HK-2 (cell line): ENCODE data around the gene ROR1.

Experiments
- DNase-seq: peaks from one replicate; pipeline ENCODE4 v3.0.0-alpha.2; 2018; ENCODE audit not compliant: unreplicated experiment

The ROR1 gene

DNA sequence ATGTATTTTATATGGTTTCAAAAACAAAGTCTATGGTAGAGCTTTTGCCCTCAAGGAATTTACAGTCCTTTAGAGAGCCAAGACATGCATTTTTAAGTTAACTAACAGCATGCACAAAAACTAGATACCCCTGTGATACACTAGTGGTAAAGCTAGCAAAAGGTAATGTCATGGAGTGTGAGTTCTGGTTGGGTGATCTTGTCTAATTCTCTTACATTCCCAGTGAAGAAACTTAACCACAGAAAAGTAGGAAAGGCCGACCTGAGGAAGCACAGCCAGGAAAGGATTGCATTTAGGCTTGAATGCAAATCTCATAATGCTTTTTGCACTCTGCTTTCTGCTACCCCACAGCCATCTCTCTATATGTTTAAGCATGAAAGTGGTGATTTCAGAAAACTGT lies 202.2 kb downstream of the ROR1 start:
- DNase-seq: no peak

DNA sequence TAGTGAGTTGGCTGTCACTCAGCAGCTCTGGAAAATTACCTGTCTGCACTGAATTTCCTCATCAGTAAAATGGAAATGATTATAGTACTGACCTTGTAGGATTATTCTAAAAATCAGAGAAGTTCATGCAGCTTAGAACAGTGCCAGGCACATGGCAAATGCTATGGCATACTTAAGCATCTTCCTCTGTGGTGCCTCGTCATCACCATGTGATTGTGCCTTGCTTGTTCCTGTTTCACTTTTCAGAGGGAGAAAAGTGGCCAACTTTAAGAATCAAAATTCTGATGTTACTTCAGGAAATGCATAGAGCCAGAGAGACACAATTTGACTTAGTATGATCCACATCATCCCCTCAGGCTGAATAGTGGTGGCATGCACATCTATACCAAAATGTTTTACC lies 203.6 kb downstream of the ROR1 start:
- no peak for DNase-seq

DNA sequence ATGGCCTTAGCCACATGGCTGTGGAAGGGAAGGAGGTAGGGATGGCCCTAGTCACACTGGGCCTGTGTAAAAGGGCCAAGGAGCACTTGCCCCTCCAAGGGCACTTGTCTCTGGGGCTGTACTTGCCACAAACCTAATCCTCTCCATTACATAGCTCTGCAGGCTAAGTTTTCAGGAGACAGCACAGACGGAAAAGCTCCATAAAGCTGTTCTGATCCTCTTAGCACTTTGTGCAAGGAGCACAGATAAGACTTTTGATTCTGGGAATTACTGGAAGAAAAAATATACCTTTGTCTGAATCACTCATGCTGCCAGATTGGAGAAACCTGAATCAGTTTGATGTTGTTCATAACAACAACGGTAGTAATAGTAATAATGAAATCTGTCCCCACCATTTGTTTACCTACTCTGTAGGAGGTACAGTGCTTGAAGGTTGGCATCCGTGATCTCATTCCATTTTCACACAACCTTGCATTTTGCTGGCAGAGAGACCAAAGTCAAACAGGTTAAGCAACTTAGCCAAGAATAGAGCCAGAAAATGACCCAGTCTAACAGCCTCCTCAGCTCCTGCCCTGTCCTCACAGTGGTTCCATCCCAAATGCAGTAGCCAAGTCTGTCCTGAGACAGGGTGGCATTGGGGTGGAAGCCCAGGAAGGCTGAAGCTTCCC lies 207.1 kb downstream of the ROR1 start:
- no peak for DNase-seq

DNA sequence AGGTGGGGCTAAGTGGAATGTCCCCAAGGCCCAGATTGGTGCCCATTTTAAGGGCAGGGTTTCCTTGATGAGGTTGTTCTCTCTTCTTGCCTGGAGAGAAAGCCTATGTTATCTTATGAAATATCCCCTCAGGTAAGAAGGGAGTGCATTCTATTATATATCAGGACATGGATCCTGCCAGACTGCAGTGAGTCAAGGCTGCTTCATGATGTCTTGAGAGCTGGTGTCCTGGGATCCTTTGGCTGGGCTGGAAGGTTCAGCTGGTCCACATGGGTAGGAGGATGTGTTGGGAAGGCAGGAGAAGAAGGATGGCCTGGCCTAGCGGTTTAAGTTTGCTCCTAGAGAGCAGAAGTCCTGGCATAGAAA lies 207.6 kb downstream of the ROR1 start:
- DNase-seq: no peak

DNA sequence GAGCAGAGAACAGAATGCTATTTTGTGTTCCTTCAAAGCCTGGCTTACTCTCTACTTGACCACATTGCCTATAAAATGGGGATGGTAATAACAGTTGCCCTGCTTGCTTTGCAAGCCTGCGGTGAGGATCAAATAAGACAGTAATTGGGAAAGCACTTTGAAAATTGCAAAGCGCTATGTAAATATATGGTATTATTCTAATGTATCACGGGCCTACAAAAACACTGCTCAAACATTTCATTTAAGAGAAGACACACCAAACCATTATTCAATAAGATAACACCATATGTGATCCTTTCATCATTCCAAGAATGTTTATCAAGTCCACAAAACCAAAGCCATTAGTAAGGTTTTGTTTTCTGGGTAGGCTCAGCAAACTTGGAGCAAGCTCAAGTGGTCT lies 208.4 kb downstream of the ROR1 start:
- DNase-seq: no peak

DNA sequence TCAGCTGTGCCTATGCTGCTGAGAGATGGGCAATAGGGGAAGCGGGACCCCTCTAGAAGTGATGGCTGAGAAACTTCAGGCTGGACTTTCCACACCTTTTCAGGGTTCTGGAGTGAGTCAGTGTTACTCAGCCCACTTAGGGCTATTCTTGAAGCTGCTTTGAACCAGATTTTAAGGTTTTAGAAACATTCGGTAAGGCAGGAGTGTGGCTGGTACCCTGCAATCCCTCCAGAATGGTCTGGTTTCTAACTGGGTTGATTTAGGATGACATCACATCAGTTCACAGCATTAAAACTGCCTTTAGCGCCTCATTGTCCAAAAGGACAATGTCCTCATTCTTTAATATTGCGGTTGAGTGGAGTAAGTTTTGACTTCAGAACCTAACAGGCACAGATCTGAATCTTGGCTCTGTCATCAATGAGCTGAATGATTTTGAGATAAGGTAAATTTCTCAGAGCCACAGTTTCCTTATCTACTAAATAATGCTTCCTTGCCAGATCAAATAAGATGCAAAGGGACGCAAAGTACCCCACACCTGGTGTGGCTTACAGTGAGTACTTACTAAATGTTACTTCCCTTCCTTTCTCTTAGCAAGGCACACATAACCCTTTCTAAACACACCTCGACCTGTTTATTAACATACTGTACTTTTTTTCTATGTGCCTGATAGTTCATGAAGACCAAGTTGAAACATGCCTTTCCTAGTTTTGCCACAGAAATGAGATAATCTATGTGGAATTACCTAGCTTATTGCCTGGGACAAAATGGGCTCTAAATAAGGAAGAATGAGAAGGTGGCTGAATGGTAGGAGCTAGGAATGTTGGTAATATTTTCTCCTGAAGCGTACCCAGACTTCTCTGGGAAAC lies 209.8 kb downstream of the ROR1 start:
- no peak for DNase-seq

DNA sequence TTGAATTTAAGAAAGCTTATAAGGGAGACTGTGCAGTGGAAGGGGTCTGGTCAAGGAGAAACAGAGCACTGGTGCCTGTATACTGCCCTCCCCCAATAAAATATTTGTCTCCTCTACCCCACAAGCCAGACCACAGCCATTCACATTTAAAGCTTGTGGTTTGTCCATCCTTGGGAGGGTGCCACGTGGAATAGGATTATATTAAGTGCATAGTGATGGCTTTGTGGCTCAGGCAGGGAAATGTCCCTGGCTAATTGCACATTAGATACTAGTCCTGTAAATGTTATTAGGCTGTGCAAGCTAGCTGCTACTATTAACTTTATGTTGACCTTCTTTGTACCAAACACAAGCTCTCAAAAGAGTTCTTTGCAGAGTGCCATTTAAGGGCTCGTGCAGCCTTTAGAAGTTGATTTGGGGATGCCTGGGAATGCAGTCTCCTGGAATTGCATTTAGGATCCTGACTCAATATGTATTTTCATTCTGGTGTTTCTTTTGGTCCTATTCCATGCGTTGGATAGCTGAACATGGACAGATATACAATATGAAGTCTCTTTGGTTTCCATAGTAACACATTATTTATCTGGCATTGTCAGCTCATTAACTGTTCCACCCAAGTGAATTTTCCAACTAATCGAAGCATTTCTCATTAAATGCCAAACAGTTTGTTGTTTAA lies 210.6 kb downstream of the ROR1 start:
- DNase-seq: no peak

DNA sequence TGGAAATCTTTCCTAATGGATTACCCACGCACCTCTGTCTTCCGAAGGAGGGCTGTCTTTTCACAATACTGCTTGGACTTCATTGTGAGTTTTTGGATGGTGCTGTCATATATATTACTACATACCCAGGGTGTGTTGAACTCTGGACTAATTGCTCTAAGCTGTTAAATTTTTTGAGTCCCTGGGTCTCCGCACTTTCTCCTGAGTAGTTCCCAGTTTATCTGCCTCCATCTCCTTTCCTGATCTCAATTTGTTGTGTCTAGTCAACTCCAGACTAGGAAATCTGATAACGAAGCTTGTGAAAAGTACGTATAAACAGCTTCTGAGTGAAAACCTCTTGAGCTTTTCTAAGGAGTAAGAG lies 211.1 kb downstream of the ROR1 start:
- DNase-seq: no peak

DNA sequence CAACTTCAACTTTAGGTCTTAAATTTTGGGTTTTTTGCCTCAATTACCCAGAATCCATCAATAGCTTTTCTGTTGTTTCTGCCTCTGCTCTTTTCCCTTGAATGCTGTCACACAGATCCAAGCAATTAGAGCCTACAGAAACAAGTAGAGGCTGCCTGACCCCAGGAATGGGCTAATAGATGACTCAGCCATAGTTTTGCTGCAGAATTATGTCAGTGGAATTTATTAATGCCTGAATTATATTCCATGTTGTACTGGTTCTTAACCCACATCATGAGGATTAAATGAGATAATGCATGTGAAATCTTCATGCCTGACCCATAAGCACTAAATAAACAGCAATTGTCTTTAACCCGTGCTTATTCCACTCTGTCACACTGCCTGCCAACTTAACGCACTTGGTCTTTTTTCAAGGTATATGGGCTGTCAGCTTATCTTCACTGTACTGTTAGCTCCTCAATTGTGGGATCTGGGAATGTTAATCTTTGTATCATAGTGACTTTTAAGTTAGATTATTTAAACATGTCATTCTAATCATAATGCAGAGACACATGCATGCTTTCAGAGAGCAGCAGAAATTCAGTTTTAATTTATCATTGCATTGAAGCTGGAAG lies 213.3 kb downstream of the ROR1 start:
- DNase-seq: no peak

DNA sequence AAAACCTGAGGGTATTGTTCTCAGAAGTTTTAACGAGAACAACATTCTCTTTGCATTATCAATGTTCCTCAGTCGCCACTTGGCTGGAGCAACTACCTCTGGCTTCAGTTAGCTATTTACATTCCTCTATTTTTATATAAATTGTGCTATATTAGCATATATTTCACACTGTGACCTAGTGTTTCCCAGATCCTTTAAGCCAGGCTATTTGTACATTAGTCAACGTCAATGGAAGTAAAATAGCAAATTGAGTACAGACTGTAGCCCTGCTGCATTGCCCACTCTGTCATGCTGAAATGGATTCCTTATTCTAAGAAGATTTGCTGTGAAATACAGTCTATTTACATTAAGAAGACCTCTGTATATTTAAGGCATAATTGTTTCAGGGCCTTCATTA lies 213.8 kb downstream of the ROR1 start:
- no peak for DNase-seq

DNA sequence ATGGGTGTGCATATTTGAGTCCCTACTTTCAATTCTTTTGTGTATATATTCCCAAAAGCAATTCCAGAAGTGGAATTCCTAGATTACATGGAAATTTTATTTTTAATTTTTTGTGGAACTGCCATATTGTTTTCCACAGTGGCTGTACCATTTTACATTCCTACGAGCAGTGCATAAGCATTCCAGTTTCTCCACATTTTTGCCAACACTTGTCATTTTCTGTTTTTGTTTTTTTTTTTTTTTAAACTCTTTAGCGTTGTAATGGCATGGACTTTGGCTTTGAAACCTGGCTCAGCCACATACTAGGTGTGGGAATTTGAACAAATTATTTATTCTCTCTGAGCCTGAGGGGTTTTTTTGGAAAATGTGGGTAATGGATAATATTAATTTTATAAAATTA lies 215.1 kb downstream of the ROR1 start:
- no peak for DNase-seq

DNA sequence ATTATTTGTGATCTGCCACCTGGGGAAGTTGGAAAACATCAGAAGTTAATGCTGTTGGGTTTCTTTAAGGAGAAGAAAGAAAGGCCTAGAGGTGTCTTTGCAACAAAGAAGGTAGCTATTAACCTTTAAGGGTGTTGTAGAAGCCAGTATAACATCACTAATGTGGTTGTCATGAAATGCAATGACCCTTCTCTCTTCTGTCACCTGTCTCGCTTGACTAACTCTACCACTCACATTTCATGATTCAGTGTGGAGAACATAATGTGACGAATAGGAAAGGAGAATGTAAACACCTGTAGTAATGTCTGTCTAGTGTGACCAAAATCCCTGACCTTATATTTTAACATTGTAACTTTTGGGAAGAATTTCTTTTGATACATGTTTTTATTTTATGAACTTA lies 217.9 kb downstream of the ROR1 start:
- DNase-seq: no peak

DNA sequence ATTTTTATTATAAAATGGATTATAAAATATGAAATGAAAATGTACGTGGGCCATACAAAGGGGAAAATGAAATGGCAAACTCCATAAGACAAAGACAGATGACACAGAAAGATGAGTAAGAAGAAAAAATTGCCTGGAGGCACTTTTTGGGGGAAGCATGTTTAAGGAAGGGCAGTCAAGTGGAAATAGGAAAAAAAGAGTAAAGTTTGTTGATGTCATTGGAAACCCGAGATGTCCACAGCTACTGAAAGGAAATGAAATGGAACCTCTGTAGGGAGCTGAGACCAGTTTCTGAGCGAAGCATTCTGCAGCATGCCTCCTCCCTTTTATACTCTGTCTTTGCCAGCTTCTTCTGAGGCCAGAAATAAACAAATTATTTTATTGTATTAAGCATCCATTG lies 226.2 kb downstream of the ROR1 start:
- DNase-seq: no peak

DNA sequence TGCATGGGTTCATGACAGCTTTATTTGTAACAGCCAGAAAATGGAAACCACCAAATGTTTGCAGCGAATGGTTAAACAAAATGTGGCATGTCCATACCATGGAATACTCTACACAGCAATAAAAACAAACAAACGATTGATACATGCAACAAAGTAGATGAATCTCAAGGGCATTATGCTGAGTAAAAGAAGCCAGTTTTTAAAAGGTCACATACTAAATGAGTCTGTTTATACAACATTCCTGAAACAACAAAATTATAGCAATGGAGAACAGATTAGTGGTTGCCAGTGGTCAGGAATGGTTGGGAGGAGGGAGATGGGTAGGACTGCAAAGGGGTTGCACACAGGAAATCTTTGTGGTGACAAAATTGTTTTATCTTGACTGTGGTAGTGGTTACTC lies 227.2 kb downstream of the ROR1 start:
- DNase-seq: no peak

DNA sequence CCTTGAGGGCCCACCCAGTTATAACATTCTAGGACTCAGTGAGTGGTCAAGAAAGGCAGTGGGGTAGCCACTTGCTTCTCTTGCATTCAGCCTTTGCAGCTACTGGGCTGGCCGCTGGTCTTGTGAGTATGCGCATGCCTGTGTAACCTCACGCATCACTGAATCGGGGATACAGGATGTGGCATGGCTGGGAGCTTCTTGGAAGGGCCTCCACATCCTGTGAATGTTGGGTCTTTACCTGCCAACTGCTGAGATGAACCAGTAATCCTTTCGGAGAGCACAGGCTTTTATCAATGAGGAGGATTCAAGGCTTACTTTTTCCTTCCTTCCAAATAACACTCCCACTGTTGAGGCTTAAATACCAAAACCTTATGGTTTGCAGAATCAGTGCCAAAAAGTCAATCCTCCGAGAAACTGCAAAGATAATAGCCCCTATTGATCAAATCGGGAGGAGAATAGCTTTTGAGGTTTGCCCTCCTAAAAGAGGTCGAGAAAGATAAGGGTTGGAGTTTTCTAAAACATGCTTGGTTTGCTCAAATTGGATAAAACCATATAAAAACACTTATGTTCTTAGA lies 230.7 kb downstream of the ROR1 start:
- no peak for DNase-seq

DNA sequence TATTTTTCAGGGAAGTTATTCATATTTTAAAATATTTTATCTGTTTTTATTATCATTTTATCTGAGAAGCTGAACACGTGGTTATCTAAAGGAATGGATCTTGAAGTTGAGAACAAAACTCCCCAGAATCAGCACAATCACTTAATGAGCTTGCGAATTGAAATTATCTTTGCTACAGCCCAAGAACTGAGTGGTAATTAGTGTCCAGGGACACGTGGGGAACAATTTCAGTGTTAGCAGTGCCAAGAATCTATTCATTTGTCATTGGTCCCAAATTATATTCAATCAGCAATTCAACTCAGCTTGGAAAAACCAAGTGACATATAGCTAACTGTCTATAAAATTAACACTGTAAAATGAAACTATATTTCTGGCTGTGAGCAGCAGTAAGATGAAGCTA lies 232.0 kb downstream of the ROR1 start:
- no peak for DNase-seq

DNA sequence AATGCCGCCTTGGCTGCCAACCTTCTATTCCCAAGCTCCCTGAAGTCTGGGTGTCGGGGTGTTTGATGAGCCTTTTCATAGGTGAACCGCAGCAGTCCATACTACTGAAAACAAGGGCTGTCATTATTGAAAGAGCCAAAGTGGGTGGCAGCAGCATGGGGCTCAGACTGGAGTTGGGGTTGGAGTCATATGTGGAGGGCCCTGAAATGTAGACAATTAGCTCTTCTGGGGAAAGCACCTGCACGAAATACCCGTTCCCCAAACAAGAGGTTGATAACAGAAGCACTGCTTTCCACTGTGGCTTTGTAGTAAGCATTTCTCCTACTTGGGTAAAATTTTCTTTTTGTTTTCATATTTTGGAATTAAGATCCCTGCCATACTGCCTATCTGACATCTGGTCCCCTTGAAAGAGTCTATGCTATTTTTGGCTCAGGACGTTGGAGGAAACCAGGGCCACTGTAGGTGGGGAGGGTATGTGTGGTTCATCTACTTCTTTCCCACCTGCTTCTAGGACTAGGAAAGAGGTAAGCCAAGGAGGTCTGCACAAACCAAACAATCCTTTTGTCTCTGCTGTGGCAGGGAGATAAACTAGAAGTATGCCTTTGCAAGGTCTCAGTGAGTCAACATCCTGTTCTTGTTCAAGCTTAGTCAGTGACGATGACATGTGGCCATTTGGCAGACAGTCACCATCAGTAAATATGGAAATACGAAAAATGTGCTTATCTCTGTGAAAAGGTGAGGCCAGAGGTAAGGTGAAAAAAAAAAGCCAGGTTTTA lies 232.6 kb downstream of the ROR1 start:
- DNase-seq: peak; percentile 33

DNA sequence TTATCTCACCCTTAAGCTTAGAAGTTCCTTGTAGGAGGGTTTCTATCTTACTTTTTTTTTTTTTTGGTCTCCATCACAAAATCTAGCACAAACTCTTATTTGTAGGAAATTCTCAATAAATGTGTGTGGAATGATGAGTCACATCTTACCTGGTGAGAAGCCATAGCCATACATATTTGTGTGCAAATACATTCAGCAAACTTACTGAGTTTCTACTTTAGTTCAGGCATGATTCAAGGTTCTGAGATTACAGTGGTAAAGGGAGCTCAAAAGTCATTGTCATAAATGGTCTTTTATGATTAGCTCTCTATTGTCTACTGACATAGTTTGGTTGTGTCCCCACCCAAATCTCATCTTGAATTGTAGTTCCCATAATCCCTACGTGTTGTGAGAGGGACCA lies 236.5 kb downstream of the ROR1 start:
- no peak for DNase-seq

DNA sequence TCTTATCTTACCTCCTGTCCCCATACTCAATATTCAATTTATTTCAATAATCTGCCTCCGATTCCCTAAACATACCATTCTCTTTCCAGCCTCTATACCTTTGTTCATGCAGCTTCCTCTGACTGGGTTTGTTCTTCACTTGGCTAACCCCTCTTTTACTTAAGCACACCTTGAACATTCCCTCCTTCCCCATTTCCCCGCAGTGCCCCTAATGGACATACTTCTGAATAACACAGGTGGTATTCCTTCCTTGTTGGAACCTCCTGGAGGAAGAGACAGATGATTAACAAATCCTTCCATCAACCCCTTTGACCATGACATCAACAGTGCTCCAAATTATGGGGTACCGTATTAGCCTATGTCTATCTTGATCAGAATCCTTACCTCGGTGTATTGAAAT lies 239.6 kb downstream of the ROR1 start:
- DNase-seq: no peak

DNA sequence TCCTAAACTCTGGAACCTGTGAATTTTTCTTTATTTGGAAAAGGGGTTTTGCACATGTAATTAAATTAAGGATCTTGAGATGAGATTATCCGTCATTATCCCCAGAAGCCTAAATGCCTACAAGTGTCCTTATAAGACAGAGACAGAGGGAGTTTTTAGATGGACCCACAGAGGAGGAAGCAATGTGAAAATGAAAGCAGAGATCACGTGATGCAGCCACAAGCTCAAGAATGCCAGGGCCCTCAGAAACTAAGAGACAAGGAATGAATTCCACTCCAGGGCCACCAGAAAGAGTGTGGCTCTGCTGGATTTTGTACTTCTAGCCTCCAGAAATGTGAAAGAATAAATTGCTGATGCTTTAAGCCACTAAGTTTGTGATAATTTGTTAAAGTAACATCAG lies 246.0 kb downstream of the ROR1 start:
- DNase-seq: peak; percentile 34

DNA sequence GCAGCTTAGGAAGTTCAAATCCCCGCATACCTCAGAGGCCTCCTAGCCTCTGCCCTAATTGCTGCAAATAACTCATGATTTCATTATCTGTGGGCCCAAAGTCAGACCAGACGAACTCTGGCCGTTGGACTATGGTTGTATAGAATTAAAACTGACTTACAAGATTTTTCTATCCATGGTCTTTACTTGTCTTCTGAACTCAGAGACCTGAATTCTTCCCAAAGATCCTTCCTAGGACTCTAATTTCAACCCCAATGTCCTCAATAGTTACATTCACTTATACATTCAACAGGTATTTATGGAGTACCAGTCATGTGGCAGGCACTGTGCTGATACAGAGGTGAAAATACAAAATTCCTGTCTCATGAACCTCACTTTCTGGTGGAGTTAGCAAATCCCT lies 247.2 kb downstream of the ROR1 start:
- DNase-seq: no peak

DNA sequence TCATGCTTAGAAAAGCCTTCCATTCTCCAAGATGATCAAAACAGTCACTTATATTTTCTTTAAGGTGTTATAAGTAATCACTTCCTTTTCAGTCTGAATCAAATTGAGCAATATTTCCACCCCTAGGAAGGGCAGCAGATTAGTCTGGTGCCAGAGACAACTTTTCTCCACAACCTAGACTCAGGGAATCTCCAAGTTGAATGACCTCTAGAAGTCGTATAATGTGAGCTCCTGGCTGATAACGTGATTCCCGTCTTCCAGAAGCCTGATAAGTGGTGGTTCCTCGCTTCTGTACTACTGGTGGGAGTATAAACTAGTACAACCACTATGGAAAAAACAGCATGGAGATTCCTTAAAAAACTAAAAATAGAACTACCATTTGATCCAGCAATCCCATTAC lies 251.2 kb downstream of the ROR1 start:
- DNase-seq: no peak
